Measurements from ENCODE around the gene PTPRU.

The PTPRU gene

GRCh38 chr1:29193879-29194455, 42.4 kb upstream of the PTPRU start:
- H3K79me2 ChIP-seq (ENCODE audit: insufficient read depth, low read length), result no peaks in the 10 kb centered on the region
- no peaks in the 10 kb centered on the region for H3F3A ChIP-seq (ENCODE audit: insufficient read depth)
- no peaks in the 10 kb centered on the region for H3K9me3 ChIP-seq (ENCODE audit: insufficient read depth, low read length)
- H4K20me1 ChIP-seq (ENCODE audit: low read depth, low read length), result no peaks in the 10 kb centered on the region
- H3K4me3 ChIP-seq (ENCODE audit: insufficient read depth, low read length, poor library complexity, severe bottlenecking), result no peak overlapping the region
- H3K27ac ChIP-seq (ENCODE audit: low read depth, low read length), result no peak overlapping the region
- H3K36me3 ChIP-seq (ENCODE audit: low read length), result no peaks in the 10 kb centered on the region
- H3K9me2 ChIP-seq (replicated peaks; ENCODE audit: insufficient read depth, low read length), result no peaks in the 10 kb centered on the region
- no peak overlapping the region for H2AFZ ChIP-seq (ENCODE audit: low read depth, low read length, severe bottlenecking)
- TF ChIP-seq EZH2phosphoT487 (conservative IDR thresholded peaks at IDR 0.05; ENCODE audit: low read length) (no peak), CTCF (IDR thresholded peaks at IDR 0.05; ENCODE audit: insufficient read depth, low read length, poor library complexity, severe bottlenecking) (no peak)
- H3K4me2 ChIP-seq (ENCODE audit: low read depth, low read length, poor library complexity, severe bottlenecking), result no peak overlapping the region
- H3K9ac ChIP-seq (ENCODE audit: low read length), result no peak overlapping the region
- H3K27me3 ChIP-seq (ENCODE audit: low read length), result no peaks in the 10 kb centered on the region

DNA sequence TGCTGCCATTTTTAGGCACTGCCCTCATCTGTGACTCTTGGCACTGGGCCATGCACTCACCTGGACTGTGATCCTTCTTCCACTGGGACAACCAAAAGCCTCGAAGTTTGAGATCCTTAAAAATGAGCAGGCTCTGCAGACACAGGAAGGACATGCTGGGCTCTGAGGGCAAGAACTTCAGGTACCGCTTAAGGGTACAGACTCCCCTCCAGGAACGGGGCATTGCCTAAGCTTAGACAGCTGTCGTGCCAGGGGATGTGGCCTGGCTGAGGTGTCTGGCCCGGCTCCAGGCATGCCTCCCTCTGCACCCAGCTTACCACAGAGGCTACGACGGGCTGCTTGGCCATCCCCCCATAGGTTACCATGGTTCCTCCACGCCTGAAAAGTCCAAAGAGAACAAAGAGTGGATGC, 40.4 kb upstream of the PTPRU start:
- no peak overlapping the region for H3K9ac ChIP-seq (ENCODE audit: low read length)
- H3K27me3 ChIP-seq (ENCODE audit: low read length), result no peaks in the 10 kb centered on the region
- TF ChIP-seq EZH2phosphoT487 (conservative IDR thresholded peaks at IDR 0.05; ENCODE audit: low read length) (no peak), CTCF (IDR thresholded peaks at IDR 0.05; ENCODE audit: insufficient read depth, low read length, poor library complexity, severe bottlenecking) (no peak)
- no peak overlapping the region for H2AFZ ChIP-seq (ENCODE audit: low read depth, low read length, severe bottlenecking)
- H3K9me2 ChIP-seq (replicated peaks; ENCODE audit: insufficient read depth, low read length), result no peaks in the 10 kb centered on the region
- H3K27ac ChIP-seq (ENCODE audit: low read depth, low read length), result no peak overlapping the region
- no peaks in the 10 kb centered on the region for H4K20me1 ChIP-seq (ENCODE audit: low read depth, low read length)
- H3K36me3 ChIP-seq (ENCODE audit: low read length), result no peaks in the 10 kb centered on the region
- no peak overlapping the region for H3K4me3 ChIP-seq (ENCODE audit: insufficient read depth, low read length, poor library complexity, severe bottlenecking)
- H3K79me2 ChIP-seq (ENCODE audit: insufficient read depth, low read length), result no peaks in the 10 kb centered on the region
- H3K4me2 ChIP-seq (ENCODE audit: low read depth, low read length, poor library complexity, severe bottlenecking), result no peak overlapping the region
- H3F3A ChIP-seq (ENCODE audit: insufficient read depth), result no peaks in the 10 kb centered on the region
- no peaks in the 10 kb centered on the region for H3K9me3 ChIP-seq (ENCODE audit: insufficient read depth, low read length)

DNA sequence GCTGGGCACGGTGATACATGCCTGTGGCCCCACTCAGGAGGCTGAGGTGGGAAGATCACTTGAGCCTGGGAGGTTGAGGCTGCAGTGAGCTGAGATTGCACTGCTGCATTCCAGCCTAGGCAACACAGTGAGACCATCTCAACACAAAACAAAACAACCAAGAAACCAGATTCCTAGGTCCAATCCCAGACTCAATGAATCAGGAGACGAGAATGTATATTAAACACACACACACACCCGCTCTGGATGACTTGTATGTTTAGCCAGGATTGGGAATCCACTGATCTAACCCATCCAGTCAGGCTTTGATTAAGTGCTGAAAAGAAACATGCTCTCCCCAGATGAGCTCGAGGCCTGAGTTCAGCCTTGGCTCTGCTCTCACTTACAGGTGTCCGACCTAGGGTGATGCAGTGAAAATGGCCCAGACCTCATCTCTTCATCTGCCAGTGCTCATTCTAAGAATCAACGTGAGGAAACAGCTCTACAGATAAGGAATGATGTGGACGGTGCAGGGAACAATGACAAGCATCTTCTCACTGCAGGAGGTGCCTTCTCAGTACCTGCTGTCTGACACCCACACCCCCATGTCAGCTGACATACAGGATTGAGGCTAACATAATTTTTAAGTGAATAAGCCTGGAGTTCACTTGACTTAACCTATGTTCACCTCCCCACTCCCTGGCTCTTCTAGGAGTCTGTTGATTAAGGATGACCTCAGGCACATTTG, 39.3 kb upstream of the PTPRU start:
- Histone ChIP-seq H2AFZ (ENCODE audit: low read depth, low read length, severe bottlenecking) (no peak overlapping the region), H3K4me2 (ENCODE audit: low read depth, low read length, poor library complexity, severe bottlenecking) (no peak overlapping the region), H3K36me3 (ENCODE audit: low read length) (no peaks in the 10 kb centered on the region)

More for the DNA sequence above, 39.3 kb upstream of the PTPRU start:
- Histone ChIP-seq H3K27me3 (ENCODE audit: low read length) (no peaks in the 10 kb centered on the region), H3K9ac (ENCODE audit: low read length) (no peak overlapping the region), H3K9me3 (ENCODE audit: insufficient read depth, low read length) (no peaks in the 10 kb centered on the region), H3F3A (ENCODE audit: insufficient read depth) (no peaks in the 10 kb centered on the region), H3K27ac (ENCODE audit: low read depth, low read length) (no peak overlapping the region), H4K20me1 (ENCODE audit: low read depth, low read length) (no peaks in the 10 kb centered on the region), H3K9me2 (replicated peaks; ENCODE audit: insufficient read depth, low read length) (no peaks in the 10 kb centered on the region), H3K4me3 (ENCODE audit: insufficient read depth, low read length, poor library complexity, severe bottlenecking) (no peak overlapping the region), H3K79me2 (ENCODE audit: insufficient read depth, low read length) (no peaks in the 10 kb centered on the region)
- TF ChIP-seq EZH2phosphoT487 (conservative IDR thresholded peaks at IDR 0.05; ENCODE audit: low read length) (no peak), CTCF (IDR thresholded peaks at IDR 0.05; ENCODE audit: insufficient read depth, low read length, poor library complexity, severe bottlenecking) (no peak)
